BE2C (cell line): ENCODE results near the gene SYNGR3.

Experiments
- DNase-seq: peaks from one replicate; pipeline ENCODE4 v3.0.0-alpha.2; 2020
- H3K27me3 ChIP-seq: fragments of 250-450 bp; sonication (Bioruptor Pico); 2 replicates; pipeline ENCODE4 v1.5.1; 2020; ENCODE audit warnings: mild to moderate bottlenecking
- H3K36me3 ChIP-seq: fragments of 250-450 bp; sonication (Bioruptor Pico); 2 replicates; pipeline ENCODE4 v1.5.1; 2020; ENCODE audit warnings: mild to moderate bottlenecking
- H3K4me1 ChIP-seq: fragments of 250-450 bp; sonication (Bioruptor Pico); 2 replicates; pipeline ENCODE4 v1.5.1; 2020
- H3K4me3 ChIP-seq: 2 replicates; pipeline ENCODE4 v1.5.1; 2011; ENCODE audit warnings: low read depth, low read length
- H3K9me3 ChIP-seq: fragments of 250-450 bp; sonication (Bioruptor Pico); 2 replicates; pipeline ENCODE4 v1.5.1; 2020
- TF ChIP-seq, protein P1 (sequence below): IDR thresholded peaks from 2 replicates; pipeline ENCODE4 v1.5.1; 2012; ENCODE audit warnings: mild to moderate bottlenecking, low read depth, low read length

The SYNGR3 gene

DNA sequence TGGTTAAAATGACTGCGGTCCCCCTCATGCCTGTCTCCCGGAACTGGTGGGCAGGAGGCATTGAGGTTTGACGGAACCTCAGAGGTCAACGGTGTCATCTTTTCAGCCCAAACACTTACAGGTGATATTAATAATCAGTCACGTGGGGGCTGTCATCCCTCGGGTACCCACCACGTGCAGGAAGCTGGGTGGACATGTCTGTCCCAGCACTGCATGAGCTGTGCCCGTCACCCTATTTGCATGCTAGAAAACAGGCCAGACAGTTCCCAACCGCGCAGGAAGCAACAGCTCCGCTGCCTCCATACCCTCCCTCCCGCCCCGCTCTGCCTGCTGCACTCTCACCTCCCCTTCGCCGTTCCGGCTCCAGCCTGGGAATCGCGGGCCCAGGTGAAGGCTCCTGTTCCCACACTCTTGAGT lies 1.4 kb downstream of the SYNGR3 start:
- Histone ChIP-seq H3K9me3 (peaks cover 10% of the 10 kb centered on the region), H3K36me3 (peaks cover 16% of the 10 kb centered on the region), H3K27me3 (peaks cover 29% of the 10 kb centered on the region), H3K4me1 (no peaks in the 10 kb centered on the region), H3K4me3 (no peak overlapping the region)
- DNase-seq = no peak
- TF ChIP-seq, protein P1, sequence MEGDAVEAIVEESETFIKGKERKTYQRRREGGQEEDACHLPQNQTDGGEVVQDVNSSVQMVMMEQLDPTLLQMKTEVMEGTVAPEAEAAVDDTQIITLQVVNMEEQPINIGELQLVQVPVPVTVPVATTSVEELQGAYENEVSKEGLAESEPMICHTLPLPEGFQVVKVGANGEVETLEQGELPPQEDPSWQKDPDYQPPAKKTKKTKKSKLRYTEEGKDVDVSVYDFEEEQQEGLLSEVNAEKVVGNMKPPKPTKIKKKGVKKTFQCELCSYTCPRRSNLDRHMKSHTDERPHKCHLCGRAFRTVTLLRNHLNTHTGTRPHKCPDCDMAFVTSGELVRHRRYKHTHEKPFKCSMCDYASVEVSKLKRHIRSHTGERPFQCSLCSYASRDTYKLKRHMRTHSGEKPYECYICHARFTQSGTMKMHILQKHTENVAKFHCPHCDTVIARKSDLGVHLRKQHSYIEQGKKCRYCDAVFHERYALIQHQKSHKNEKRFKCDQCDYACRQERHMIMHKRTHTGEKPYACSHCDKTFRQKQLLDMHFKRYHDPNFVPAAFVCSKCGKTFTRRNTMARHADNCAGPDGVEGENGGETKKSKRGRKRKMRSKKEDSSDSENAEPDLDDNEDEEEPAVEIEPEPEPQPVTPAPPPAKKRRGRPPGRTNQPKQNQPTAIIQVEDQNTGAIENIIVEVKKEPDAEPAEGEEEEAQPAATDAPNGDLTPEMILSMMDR = no peak

DNA sequence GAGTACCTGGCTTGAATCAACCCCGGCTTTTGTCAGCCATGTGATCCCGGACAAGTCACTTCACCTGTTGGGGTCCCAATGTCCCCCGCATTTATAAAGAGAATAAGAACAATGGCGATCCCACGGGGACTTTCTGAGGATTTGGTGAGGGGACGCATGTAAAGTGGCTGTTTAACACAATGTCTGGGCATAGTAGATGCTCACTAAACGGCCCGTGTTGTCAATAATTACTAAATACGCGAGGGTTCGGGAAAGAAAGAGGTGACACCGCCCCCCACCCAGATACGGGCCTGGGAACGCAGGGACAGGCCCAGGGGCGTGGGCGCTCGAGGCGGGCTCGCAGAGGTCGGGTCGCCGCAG lies 1.8 kb downstream of the SYNGR3 start:
- TF ChIP-seq, protein P1 = no peak
- no peak overlapping the region for H3K4me3 ChIP-seq
- DNase-seq = no peak

GRCh38 chr16:1991948-1992703 lies 2.4 kb downstream of the SYNGR3 start:
- peak; percentile 98 for DNase-seq
- Histone ChIP-seq H3K4me3 (no peak overlapping the region), H3K36me3 (peaks cover 11% of the 10 kb centered on the region), H3K4me1 (no peaks in the 10 kb centered on the region), H3K27me3 (peaks cover 29% of the 10 kb centered on the region), H3K9me3 (peaks cover 10% of the 10 kb centered on the region)
- TF ChIP-seq, protein P1 = no peak

More for the DNA sequence above, 1.8 kb downstream of the SYNGR3 start:
- peaks cover 11% of the 10 kb centered on the region for H3K36me3 ChIP-seq
- H3K4me1 ChIP-seq = no peaks in the 10 kb centered on the region
- peaks cover 10% of the 10 kb centered on the region for H3K9me3 ChIP-seq
- H3K27me3 ChIP-seq = peaks cover 29% of the 10 kb centered on the region

GRCh38 chr16:1992704-1993317 lies 3.0 kb downstream of the SYNGR3 start:
- Histone ChIP-seq H3K4me1 (no peaks in the 10 kb centered on the region), H3K9me3 (peaks cover 10% of the 10 kb centered on the region), H3K4me3 (no peak overlapping the region), H3K27me3 (peaks cover 29% of the 10 kb centered on the region), H3K36me3 (peaks cover 18% of the 10 kb centered on the region)
- TF ChIP-seq, protein P1 = no peak
- DNase-seq = no peak

DNA sequence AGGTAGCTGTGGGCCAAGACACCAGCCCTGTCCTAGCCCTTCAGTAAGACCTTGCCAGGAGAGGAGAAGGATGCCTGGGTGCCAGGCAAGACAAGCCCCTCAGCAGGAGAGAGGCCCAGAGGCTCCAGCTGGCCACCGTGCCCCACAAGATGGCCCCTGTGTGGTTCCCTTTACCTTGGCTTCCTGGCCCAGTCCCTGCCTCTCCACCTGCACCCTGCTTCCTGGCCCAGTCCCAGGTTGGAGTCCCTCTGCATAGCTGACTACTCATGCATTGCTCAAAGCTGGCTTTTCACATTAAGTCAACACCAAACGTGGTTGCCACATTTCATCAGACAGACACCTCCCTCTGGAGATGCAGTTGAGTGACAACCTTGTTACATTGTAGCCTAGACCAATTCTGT lies 4.0 kb downstream of the SYNGR3 start:
- H3K9me3 ChIP-seq = peaks cover 10% of the 10 kb centered on the region
- peaks cover 27% of the 10 kb centered on the region for H3K36me3 ChIP-seq
- H3K4me1 ChIP-seq = no peaks in the 10 kb centered on the region
- DNase-seq = no peak
- no peak overlapping the region for H3K4me3 ChIP-seq
- peaks cover 28% of the 10 kb centered on the region for H3K27me3 ChIP-seq
- TF ChIP-seq, protein P1 = no peak
